ENCODE measurements around the gene ZNF580.

The ZNF580 gene

DNA sequence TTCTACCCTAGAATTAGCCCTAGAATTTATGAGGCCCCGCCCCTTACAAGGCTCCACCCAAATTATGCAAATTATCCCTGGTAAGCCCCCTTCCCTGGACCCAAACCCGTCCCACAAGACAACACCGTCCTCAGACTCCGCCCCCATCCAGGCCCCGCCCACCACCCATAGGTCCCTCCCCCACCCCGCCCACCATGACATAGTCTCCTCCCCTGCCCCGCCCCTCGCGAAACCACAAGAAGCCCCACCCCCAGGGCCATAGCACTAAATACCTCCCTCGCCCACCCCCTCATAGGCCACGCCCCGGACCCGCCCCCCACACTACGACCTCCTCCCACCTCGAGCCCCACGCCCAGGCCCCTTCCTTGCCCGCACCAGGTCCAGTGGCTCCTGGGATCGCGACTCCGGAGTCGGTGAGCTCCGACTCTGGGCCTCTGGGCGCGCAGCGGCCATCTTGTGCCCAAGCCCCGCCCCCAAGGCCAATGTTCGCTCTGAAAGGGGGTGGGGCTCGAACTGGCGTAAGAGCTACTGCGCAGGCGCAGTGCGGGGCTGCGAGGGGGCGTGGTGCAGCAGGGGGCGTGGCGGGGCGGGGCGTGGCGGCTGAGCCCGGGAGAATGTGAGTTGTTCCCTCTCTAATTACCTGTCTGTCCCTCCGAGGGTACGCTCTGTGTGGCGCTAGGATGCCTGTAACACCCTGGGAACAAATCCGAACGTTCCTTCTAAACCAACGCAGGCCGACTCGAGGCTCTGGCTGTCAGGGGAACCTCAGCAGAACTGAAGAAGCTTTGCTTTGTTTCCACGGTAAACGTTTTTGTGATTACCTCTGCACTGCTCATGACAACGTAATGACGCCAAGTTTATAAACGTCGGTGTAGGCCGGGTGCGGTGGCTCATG lies 16.4 kb upstream of the ZNF580 start, which contains the start of gene ZNF784 (continued):
- TF ChIP-seq SALL2 (tag by site-specific recombination; IDR thresholded peaks at IDR 0.05; ENCODE audit: borderline replicate concordance) = no peak
- TF ChIP-seq ZNF416 (tag by site-specific recombination; IDR thresholded peaks at IDR 0.05) = no peak
- TF ChIP-seq KLF8 (tag by site-specific recombination; IDR thresholded peaks at IDR 0.05) = peak; percentile 87
- no peak for TF ChIP-seq ZNF530 (tag by site-specific recombination; IDR thresholded peaks at IDR 0.05; ENCODE audit: low read depth)
- TF ChIP-seq ZNF148 (tag by site-specific recombination; IDR thresholded peaks at IDR 0.05; ENCODE audit: borderline replicate concordance) = no peak
- TF ChIP-seq SCRT2 (tag by site-specific recombination; IDR thresholded peaks at IDR 0.05) = 0 out of 2 replicates have a peak, but pooled peaks have one; percentile 8
- peak; percentile 51 for TF ChIP-seq GLIS1 (tag by site-specific recombination; IDR thresholded peaks at IDR 0.05)
- TF ChIP-seq ZNF776 (tag by site-specific recombination; IDR thresholded peaks at IDR 0.05; ENCODE audit: borderline replicate concordance) = no peak
- TF ChIP-seq ZEB2 (tag by site-specific recombination; IDR thresholded peaks at IDR 0.05) = peak; percentile 57; the same call in 1 of the 2 replicates
- no peak for TF ChIP-seq ZNF701 (tag by site-specific recombination; IDR thresholded peaks at IDR 0.05)
- TF ChIP-seq ZNF664 (tag by site-specific recombination; IDR thresholded peaks at IDR 0.05) = no peak
- TF ChIP-seq, protein P1, sequence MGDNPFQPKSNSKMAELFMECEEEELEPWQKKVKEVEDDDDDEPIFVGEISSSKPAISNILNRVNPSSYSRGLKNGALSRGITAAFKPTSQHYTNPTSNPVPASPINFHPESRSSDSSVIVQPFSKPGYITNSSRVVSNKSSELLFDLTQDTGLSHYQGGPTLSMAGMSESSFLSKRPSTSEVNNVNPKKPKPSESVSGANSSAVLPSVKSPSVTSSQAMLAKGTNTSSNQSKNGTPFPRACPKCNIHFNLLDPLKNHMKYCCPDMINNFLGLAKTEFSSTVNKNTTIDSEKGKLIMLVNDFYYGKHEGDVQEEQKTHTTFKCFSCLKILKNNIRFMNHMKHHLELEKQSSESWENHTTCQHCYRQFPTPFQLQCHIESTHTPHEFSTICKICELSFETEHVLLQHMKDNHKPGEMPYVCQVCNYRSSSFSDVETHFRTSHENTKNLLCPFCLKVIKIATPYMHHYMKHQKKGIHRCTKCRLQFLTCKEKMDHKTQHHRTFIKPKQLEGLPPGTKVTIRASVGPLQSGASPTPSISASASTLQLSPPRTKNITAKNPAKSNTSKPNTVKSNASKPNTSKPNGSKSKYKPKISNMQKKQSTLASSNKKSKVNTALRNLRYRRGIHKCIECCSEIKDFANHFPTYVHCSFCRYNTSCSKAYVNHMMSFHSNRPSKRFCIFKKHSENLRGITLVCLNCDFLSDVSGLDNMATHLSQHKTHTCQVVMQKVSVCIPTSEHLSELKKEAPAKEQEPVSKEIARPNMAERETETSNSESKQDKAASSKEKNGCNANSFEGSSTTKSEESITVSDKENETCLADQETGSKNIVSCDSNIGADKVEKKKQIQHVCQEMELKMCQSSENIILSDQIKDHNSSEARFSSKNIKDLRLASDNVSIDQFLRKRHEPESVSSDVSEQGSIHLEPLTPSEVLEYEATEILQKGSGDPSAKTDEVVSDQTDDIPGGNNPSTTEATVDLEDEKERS (tag by site-specific recombination; IDR thresholded peaks at IDR 0.05) = no peak
- TF ChIP-seq ZBTB17 (tag by site-specific recombination; IDR thresholded peaks at IDR 0.05) = peak; percentile 88
- TF ChIP-seq PRDM2 (tag by site-specific recombination; IDR thresholded peaks at IDR 0.05; ENCODE audit: borderline replicate concordance) = no peak
- TF ChIP-seq, protein P2, sequence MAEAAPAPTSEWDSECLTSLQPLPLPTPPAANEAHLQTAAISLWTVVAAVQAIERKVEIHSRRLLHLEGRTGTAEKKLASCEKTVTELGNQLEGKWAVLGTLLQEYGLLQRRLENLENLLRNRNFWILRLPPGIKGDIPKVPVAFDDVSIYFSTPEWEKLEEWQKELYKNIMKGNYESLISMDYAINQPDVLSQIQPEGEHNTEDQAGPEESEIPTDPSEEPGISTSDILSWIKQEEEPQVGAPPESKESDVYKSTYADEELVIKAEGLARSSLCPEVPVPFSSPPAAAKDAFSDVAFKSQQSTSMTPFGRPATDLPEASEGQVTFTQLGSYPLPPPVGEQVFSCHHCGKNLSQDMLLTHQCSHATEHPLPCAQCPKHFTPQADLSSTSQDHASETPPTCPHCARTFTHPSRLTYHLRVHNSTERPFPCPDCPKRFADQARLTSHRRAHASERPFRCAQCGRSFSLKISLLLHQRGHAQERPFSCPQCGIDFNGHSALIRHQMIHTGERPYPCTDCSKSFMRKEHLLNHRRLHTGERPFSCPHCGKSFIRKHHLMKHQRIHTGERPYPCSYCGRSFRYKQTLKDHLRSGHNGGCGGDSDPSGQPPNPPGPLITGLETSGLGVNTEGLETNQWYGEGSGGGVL (tag by site-specific recombination; IDR thresholded peaks at IDR 0.05) = peak; percentile 21; the same call in 1 of the 2 replicates
- TF ChIP-seq ZNF600 (tag by site-specific recombination; IDR thresholded peaks at IDR 0.05) = peak; percentile 67
- TF ChIP-seq ZNF624 (tag by site-specific recombination; IDR thresholded peaks at IDR 0.05) = no peak
- no peak for TF ChIP-seq ZNF132 (tag by site-specific recombination; IDR thresholded peaks at IDR 0.05; ENCODE audit: borderline replicate concordance)
- TF ChIP-seq ZXDB (tag by site-specific recombination; IDR thresholded peaks at IDR 0.05) = peak; percentile 37; the same call in 1 of the 2 replicates
- TF ChIP-seq ZNF138 (tag by site-specific recombination; IDR thresholded peaks at IDR 0.05; ENCODE audit: borderline replicate concordance) = no peak
- no peak for TF ChIP-seq ZNF768 (tag by site-specific recombination; IDR thresholded peaks at IDR 0.05)
- TF ChIP-seq, protein P3, sequence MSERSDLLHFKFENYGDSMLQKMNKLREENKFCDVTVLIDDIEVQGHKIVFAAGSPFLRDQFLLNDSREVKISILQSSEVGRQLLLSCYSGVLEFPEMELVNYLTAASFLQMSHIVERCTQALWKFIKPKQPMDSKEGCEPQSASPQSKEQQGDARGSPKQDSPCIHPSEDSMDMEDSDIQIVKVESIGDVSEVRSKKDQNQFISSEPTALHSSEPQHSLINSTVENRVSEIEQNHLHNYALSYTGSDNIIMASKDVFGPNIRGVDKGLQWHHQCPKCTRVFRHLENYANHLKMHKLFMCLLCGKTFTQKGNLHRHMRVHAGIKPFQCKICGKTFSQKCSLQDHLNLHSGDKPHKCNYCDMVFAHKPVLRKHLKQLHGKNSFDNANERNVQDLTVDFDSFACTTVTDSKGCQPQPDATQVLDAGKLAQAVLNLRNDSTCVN (tag by site-specific recombination; optimal IDR thresholded peaks at IDR 0.05) = peak; percentile 15
- TF ChIP-seq ZNF341 (tag by site-specific recombination; IDR thresholded peaks at IDR 0.05; ENCODE audit: low read depth) = peak; percentile 82
- TF ChIP-seq ZNF510 (tag by site-specific recombination; IDR thresholded peaks at IDR 0.05; ENCODE audit: insufficient replicate concordance) = no peak

Data from HEK293 (cell line).